ENCODE measurements around the gene ADNP.

ADNP gene

DNA sequence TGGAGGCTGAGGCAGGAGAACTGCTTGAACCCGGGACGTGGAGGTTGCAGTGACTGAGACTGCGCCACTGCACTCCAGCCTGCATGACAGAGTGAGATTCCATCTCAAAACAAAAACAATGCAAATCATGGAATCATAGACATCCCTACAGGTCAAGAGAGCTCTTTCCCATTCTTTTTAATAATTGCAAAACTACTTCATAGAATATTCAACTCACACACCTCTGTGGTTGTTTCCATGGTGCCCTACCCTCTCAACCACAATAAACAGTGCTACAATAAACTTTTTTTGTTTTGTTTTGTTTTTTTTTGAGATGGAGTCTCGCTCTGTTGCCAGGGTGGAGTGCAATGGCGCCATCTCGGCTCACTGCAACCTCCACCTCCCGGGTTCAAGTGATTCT is 11.8 kb upstream of the ADNP start:
- Mint-ChIP-seq H3K36me3 (ENCODE audit: low read depth) (peaks cover 48% of the 10 kb centered on the region), H3K4me3 (no peak overlapping the region), H3K9me3 (no peaks in the 10 kb centered on the region), H3K27me3 (ENCODE audit: low read depth) (no peaks in the 10 kb centered on the region), H3K27ac (no peak overlapping the region), H3K4me1 (no peaks in the 10 kb centered on the region)
- TF ChIP-seq, protein P1, sequence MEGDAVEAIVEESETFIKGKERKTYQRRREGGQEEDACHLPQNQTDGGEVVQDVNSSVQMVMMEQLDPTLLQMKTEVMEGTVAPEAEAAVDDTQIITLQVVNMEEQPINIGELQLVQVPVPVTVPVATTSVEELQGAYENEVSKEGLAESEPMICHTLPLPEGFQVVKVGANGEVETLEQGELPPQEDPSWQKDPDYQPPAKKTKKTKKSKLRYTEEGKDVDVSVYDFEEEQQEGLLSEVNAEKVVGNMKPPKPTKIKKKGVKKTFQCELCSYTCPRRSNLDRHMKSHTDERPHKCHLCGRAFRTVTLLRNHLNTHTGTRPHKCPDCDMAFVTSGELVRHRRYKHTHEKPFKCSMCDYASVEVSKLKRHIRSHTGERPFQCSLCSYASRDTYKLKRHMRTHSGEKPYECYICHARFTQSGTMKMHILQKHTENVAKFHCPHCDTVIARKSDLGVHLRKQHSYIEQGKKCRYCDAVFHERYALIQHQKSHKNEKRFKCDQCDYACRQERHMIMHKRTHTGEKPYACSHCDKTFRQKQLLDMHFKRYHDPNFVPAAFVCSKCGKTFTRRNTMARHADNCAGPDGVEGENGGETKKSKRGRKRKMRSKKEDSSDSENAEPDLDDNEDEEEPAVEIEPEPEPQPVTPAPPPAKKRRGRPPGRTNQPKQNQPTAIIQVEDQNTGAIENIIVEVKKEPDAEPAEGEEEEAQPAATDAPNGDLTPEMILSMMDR (IDR thresholded peaks at IDR 0.05; ENCODE audit: unreplicated experiment in 3 of 3) = no peak

DNA sequence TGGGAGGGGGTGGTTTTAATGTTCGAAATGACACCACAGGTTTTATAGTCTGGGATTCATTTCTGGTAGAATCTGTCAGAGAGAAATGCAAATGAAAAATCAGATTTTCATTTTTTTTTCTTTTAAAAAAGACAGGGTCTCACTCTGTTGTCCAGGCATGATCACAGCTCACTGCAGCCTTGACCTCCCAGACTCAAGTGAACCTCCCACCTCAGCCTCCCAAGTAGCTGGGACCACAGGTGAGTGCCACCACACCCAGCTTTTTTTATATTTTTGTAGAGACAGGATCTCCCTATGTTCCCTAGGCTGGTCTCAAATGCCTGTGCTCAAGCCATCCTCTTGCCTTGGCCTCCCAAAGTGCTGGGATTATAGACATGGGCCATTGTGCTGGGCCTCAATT is 2.4 kb upstream of the ADNP start:
- TF ChIP-seq, protein P1 (IDR thresholded peaks at IDR 0.05; ENCODE audit: unreplicated experiment in 3 of 3) = no peak

DNA sequence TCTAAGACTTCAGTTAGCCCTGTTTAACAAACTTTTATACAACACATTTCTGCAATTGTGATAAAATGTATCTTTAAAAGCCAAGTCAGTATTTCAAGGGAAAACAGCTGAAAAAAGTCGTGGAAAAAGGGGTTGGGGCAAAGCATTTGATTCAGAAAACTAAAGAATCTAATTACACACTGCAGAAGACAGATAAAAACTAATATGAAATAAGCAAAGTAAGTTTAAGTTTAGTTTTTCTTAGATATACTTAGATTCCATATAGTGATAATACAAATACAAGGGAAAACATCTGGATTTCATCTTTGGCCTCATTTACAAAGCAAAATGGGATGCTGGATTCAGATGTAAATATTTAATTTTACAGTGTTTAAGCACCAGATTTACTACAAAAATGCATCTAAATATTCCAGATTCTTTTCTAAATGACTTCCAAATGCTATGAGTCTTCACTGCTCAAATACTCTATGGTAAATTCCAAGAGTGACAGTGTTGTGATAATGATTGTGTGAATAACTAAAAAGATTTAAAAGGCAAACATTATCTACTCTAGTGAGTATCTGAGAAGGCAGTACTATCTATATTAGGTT is 1.5 kb upstream of the ADNP start:
- Mint-ChIP-seq H3K36me3 (ENCODE audit: low read depth) (peaks cover 55% of the 10 kb centered on the region), H3K27me3 (ENCODE audit: low read depth) (no peaks in the 10 kb centered on the region), H3K27ac (peak overlapping the region; percentile 100), H3K4me1 (peaks cover 18% of the 10 kb centered on the region), H3K9me3 (no peaks in the 10 kb centered on the region), H3K4me3 (peak overlapping the region in 2 of 3 experiments; percentile 54 to 81)
- TF ChIP-seq, protein P1 (IDR thresholded peaks at IDR 0.05; ENCODE audit: unreplicated experiment in 3 of 3) = no peak

More for the DNA sequence above, 2.4 kb upstream of the ADNP start:
- H3K4me1 Mint-ChIP-seq = peaks cover 10% of the 10 kb centered on the region
- no peak overlapping the region for H3K4me3 Mint-ChIP-seq
- H3K27ac Mint-ChIP-seq = peak overlapping the region in 1 of 3 experiments; percentile 100
- H3K9me3 Mint-ChIP-seq = no peaks in the 10 kb centered on the region
- H3K36me3 Mint-ChIP-seq (ENCODE audit: low read depth) = peaks cover 51% of the 10 kb centered on the region
- no peaks in the 10 kb centered on the region for H3K27me3 Mint-ChIP-seq (ENCODE audit: low read depth)

DNA sequence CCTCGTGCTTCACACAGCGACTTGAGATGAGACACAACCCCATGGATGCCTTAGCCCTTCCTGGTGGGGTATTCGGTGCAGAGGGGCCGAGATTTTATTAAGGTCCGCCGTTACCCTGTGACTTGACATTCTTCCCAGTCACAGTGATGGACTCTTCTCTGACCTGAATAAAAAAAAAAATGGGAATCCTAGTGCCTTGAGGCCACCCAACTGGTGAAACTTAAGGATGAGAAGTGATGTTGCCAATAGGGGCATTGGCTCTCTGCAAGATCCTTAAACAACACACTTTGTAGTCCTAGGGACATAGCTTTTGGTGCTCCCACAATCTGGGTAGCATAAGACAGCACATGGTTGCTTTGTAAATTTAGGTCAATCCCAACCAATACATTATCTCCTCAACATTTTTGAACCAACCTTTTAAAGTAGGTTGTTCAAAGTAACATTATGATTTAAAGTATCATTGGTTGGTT is 814 bp upstream of the ADNP start:
- Mint-ChIP-seq H3K36me3 (ENCODE audit: low read depth) (peaks cover 62% of the 10 kb centered on the region), H3K27ac (peak overlapping the region; percentile 100), H3K27me3 (ENCODE audit: low read depth) (no peaks in the 10 kb centered on the region), H3K4me1 (peaks cover 25% of the 10 kb centered on the region), H3K4me3 (peak overlapping the region; percentile 70 to 88 (median 81)), H3K9me3 (no peaks in the 10 kb centered on the region)
- TF ChIP-seq, protein P1 (IDR thresholded peaks at IDR 0.05; ENCODE audit: unreplicated experiment in 3 of 3) = no peak

DNA sequence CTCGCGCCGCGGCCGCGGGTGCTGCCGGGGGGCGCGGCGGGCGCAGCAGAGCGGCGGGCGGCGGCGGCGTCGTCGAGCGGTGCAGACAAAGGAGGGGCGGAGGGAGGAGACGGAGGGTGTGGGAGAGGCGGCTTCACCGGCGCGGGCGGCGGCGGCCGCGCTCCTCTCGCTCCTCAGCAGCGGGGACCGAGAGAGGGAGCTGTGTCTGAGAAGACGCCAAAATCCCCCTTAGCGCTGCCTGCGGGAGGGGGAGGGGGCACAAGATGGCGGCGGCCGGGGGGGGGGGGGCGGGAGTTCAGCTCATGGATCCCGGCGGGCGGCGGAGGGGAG is 296 bp downstream of the ADNP start:
- TF ChIP-seq, protein P1 (IDR thresholded peaks at IDR 0.05; ENCODE audit: unreplicated experiment in 3 of 3) = no peak
- Mint-ChIP-seq H3K36me3 (ENCODE audit: low read depth) (peaks cover 60% of the 10 kb centered on the region), H3K9me3 (no peaks in the 10 kb centered on the region), H3K4me3 (peak overlapping the region; percentile 88 to 95 (median 94)), H3K27ac (peak overlapping the region; percentile 100), H3K27me3 (ENCODE audit: low read depth) (no peaks in the 10 kb centered on the region), H3K4me1 (peaks cover 34% of the 10 kb centered on the region)
